ENCODE data around the gene KRABD2.
"Not testable (repeated sequence)": the region's sequence is repeated elsewhere in the genome, so short reads cannot be mapped to it uniquely, and the experiment has no call there.

The KRABD2 gene

GRCh38 chr17:8360751-8361150 lies 15.8 kb downstream of the KRABD2 start:
- no peak for DNase-seq (ENCODE audit: low read depth)

- DNase-seq (ENCODE audit: low read depth) = no peak
Observed at GRCh38 chr17:8360260-8360659, 16.2 kb downstream of the KRABD2 start.

- peak; percentile 52 for DNase-seq (ENCODE audit: low read depth)
Observed at GRCh38 chr17:8359769-8360168, 16.7 kb downstream of the KRABD2 start.

GRCh38 chr17:8357910-8358309 lies 18.6 kb downstream of the KRABD2 start:
- no peak for DNase-seq (ENCODE audit: low read depth)

- DNase-seq (ENCODE audit: low read depth) = no peak
Observed at GRCh38 chr17:8354236-8354635, 22.3 kb downstream of the KRABD2 start.

- no peak for DNase-seq (ENCODE audit: low read depth)
Observed at GRCh38 chr17:8353736-8354135, 22.8 kb downstream of the KRABD2 start.

GRCh38 chr17:8350339-8350738 lies 26.2 kb downstream of the KRABD2 start:
- DNase-seq (ENCODE audit: low read depth) = no peak

- DNase-seq (ENCODE audit: low read depth) = not testable (repeated sequence)
Observed at GRCh38 chr17:8347001-8347400, 29.5 kb downstream of the KRABD2 start.

GRCh38 chr17:8345951-8346665 lies 30.4 kb downstream of the KRABD2 start:
- no peak for DNase-seq (ENCODE audit: low read depth)

- no peak for DNase-seq (ENCODE audit: low read depth)
Observed at GRCh38 chr17:8345052-8345690, 31.3 kb downstream of the KRABD2 start.

- DNase-seq (ENCODE audit: low read depth) = no peak
Observed at GRCh38 chr17:8341456-8341855, 35.0 kb downstream of the KRABD2 start.

GRCh38 chr17:8339540-8339939 lies 37.0 kb downstream of the KRABD2 start, which contains the start of gene ODF4:
Gene ODF4, plus strand, starts transcription at chr17:8339840. Its CDS starts 212 bp downstream, at chr17:8340052.
- no peak for DNase-seq (ENCODE audit: low read depth)

- DNase-seq (ENCODE audit: low read depth) = no peak
Observed at GRCh38 chr17:8338753-8339140, 37.8 kb downstream of the KRABD2 start.

- no peak for DNase-seq (ENCODE audit: low read depth)
Observed at GRCh38 chr17:8337802-8338752, 38.4 kb downstream of the KRABD2 start.

GRCh38 chr17:8333281-8333680 lies 43.2 kb downstream of the KRABD2 start:
- DNase-seq (ENCODE audit: low read depth) = no peak

GRCh38 chr17:8332688-8333087 lies 43.8 kb downstream of the KRABD2 start:
- no peak for DNase-seq (ENCODE audit: low read depth)

GRCh38 chr17:8332128-8332527 lies 44.4 kb downstream of the KRABD2 start:
- DNase-seq (ENCODE audit: low read depth) = no peak

- DNase-seq (ENCODE audit: low read depth) = no peak
Observed at GRCh38 chr17:8327303-8327649, 49.2 kb downstream of the KRABD2 start.
